Neural crest cell (in vitro differentiated cells): ENCODE results near the gene MTF2. TPM values are rescaled to one million over a fixed set of nuclear protein-coding genes. Genes with fewer than 3 reads are reported as not detected.

ENCODE experiments used
- DNase-seq: peaks from one replicate; pipeline ENCODE4 v3.0.0; 2021; ENCODE audit warnings: low read depth, mixed read lengths, low spot score
- H3K27ac Mint-ChIP-seq: one replicate; pipeline ENCODE4 v1.8.0; 2021; ENCODE audit warnings: mild to moderate bottlenecking, mixed read lengths; ENCODE audit not compliant: unreplicated experiment
- H3K27me3 Mint-ChIP-seq: 2 replicates; pipeline ENCODE4 v1.8.0; 2021; ENCODE audit warnings: low read depth, mild to moderate bottlenecking, mixed read lengths
- H3K36me3 Mint-ChIP-seq: 2 replicates; pipeline ENCODE4 v1.8.0; 2021; ENCODE audit warnings: low read depth, mild to moderate bottlenecking, mixed read lengths
- H3K4me1 Mint-ChIP-seq: 2 replicates; pipeline ENCODE4 v1.8.0; 2021; ENCODE audit warnings: mixed read lengths
- H3K4me3 Mint-ChIP-seq: one replicate; pipeline ENCODE4 v1.8.0; 2021; ENCODE audit warnings: mild to moderate bottlenecking, mixed read lengths
- H3K9me3 Mint-ChIP-seq: 2 replicates; pipeline ENCODE4 v1.8.0; 2021; ENCODE audit warnings: mixed read lengths
- total RNA-seq: library from RNA; stranded (reverse); gene quantifications from 2 replicates; pipeline ENCODE4 v1.2.1, GENCODE V29; 2021
- TF ChIP-seq, protein P1 (sequence below): fragments of 200-600 bp; sonication (generic); conservative IDR thresholded peaks from 2 replicates; pipeline ENCODE4 v1.5.0; 2021; ENCODE audit warnings: antibody characterized with exemption, mild to moderate bottlenecking

MTF2 gene
- total RNA-seq, 1 donor from 2014 or later = 77.1 TPM

GRCh38 chr1:93177991-93178390 is 98.9 kb downstream of the MTF2 start:
- TF ChIP-seq, protein P1, sequence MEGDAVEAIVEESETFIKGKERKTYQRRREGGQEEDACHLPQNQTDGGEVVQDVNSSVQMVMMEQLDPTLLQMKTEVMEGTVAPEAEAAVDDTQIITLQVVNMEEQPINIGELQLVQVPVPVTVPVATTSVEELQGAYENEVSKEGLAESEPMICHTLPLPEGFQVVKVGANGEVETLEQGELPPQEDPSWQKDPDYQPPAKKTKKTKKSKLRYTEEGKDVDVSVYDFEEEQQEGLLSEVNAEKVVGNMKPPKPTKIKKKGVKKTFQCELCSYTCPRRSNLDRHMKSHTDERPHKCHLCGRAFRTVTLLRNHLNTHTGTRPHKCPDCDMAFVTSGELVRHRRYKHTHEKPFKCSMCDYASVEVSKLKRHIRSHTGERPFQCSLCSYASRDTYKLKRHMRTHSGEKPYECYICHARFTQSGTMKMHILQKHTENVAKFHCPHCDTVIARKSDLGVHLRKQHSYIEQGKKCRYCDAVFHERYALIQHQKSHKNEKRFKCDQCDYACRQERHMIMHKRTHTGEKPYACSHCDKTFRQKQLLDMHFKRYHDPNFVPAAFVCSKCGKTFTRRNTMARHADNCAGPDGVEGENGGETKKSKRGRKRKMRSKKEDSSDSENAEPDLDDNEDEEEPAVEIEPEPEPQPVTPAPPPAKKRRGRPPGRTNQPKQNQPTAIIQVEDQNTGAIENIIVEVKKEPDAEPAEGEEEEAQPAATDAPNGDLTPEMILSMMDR = no peak
- H3K27ac Mint-ChIP-seq = no peak overlapping the region
- no peaks in the 10 kb centered on the region for H3K9me3 Mint-ChIP-seq
- H3K27me3 Mint-ChIP-seq = no peaks in the 10 kb centered on the region
- H3K36me3 Mint-ChIP-seq = peaks cover 5% of the 10 kb centered on the region
- peak overlapping the region; percentile 92 for H3K4me3 Mint-ChIP-seq
- peaks cover 42% of the 10 kb centered on the region for H3K4me1 Mint-ChIP-seq
- no peak for DNase-seq

- peaks cover 39% of the 10 kb centered on the region for H3K4me1 Mint-ChIP-seq
- DNase-seq = no peak
- no peaks in the 10 kb centered on the region for H3K27me3 Mint-ChIP-seq
- H3K9me3 Mint-ChIP-seq = no peaks in the 10 kb centered on the region
- TF ChIP-seq, protein P1 = no peak
- peaks cover 5% of the 10 kb centered on the region for H3K36me3 Mint-ChIP-seq
- no peak overlapping the region for H3K27ac Mint-ChIP-seq
- peak overlapping the region; percentile 92 for H3K4me3 Mint-ChIP-seq
Observed at GRCh38 chr1:93178418-93178817, 99.3 kb downstream of the MTF2 start.

DNA sequence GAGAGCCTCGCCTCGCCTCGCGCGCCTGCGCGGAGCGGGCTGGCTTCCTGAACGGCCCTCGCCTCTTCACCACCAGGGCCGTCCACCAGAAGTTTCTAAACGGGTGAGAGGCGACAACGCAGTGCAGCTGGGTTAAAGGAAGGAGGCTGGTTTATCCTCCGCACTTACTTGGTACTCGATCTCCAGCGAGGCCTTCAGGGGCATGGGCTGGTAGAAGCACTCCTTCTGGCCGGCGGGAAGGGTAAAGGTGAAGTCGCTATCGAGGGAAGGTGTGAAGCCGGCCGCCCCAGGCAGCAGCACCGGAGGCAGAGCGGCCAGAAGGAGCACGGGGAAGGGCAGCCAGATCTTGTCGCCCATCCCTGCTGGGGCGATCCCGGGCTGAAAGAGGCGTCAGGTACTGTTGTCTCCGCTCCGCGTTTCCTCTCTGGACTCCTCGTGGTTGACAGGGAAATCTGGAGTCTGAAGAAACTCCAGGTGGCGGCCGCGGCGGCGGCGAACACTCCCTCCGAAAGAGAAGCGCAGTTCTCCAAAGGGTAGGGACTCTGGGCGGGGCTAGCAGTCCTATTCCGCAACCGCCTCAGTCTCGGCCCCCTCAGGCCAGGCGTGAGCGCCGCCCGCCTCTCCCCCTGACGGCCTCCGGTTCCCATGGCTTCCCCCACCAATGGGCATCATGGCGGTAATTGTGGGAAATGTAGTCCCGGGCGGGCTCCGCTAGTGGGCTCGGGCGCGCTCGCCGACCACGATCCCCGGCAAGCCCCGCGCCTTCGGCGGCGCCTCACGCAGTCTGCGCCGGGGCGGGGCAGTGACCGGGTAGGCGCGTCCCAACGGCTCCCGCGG is 101.0 kb downstream of the MTF2 start, which contains the start of gene TMED5:
TSS of gene TMED5 (minus strand) at position 528 of the 837 bp plus-strand sequence. CDS start at position 357, 171 bp downstream.
- H3K4me1 Mint-ChIP-seq = peaks cover 32% of the 10 kb centered on the region
- peak within 1 kb of the TSS; percentile 92 for H3K4me3 Mint-ChIP-seq
- DNase-seq = peak; percentile 92
- no peaks in the 10 kb centered on the region for H3K36me3 Mint-ChIP-seq
- no peaks in the 10 kb centered on the region for H3K27me3 Mint-ChIP-seq
- H3K27ac Mint-ChIP-seq = peak within 1 kb of the TSS; percentile 99
- TF ChIP-seq, protein P1 = peak; percentile 52
- H3K9me3 Mint-ChIP-seq = no peaks in the 10 kb centered on the region

- Mint-ChIP-seq H3K36me3 (no peaks in the 10 kb centered on the region), H3K9me3 (no peaks in the 10 kb centered on the region), H3K27me3 (no peaks in the 10 kb centered on the region), H3K27ac (peak within 1 kb of the TSS; percentile 99), H3K4me3 (peak within 1 kb of the TSS; percentile 92), H3K4me1 (peaks cover 32% of the 10 kb centered on the region)
- TF ChIP-seq, protein P1 = no peak
- no peak for DNase-seq
Observed at GRCh38 chr1:93180723-93181613, 101.9 kb downstream of the MTF2 start, which contains the start of gene CCDC18. CCDC18 (plus strand) TSS chr1:93180724; CDS start chr1:93183362, 2,638 bp downstream.

GRCh38 chr1:93186667-93187066 is 107.6 kb downstream of the MTF2 start:
- TF ChIP-seq, protein P1 = no peak
- H3K9me3 Mint-ChIP-seq = no peaks in the 10 kb centered on the region
- H3K4me1 Mint-ChIP-seq = peaks cover 9% of the 10 kb centered on the region
- no peaks in the 10 kb centered on the region for H3K36me3 Mint-ChIP-seq
- H3K27ac Mint-ChIP-seq = no peak overlapping the region
- no peaks in the 10 kb centered on the region for H3K27me3 Mint-ChIP-seq
- DNase-seq = no peak
- H3K4me3 Mint-ChIP-seq = no peak overlapping the region
